ENCODE results near the gene FAM180A. TPM values are rescaled to one million over a fixed set of nuclear protein-coding genes. Genes with fewer than 3 reads are reported as not detected.

The FAM180A gene
- total and polyA plus RNA-seq, 2 of the 8 experiments (the other 6 are each of a cell fraction or from before 2014, with no cell fraction given) = not detected

DNA sequence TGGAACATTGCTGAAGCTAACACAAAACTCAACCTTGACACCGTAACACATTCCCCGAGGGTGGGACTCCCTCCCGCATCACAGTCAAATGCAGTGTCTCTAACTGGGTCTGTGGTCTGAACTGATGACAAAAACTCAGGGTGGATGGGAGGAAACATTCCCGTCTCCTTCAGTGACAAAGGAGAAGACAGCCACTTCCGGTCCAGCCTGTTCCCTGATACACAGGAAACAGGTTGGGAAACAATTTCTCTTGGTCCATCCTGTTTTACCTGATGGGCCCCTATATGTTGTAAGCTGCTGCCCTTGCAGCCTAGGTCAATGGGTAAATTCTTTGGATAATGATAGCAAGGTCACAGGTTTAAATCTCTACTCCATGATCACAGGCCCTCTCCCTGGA, 41.0 kb downstream of the FAM180A start:
- Histone ChIP-seq H2BK15ac (ENCODE audit: low read length) (no peak overlapping the region), H4K20me1 (replicated peaks in 1 of 2; ENCODE audit: control insufficient read depth in 1 of 2, insufficient read depth in 2 of 2, low read length in 2 of 2) (no peaks in the 10 kb centered on the region), H3K79me1 (ENCODE audit: low read depth, low read length) (0 out of 2 replicates have a peak, but pooled peaks cover 2% of the 10 kb centered on the region), H3K23me2 (ENCODE audit: low read depth, low read length) (no peaks in the 10 kb centered on the region), H3K56ac (replicated peaks; ENCODE audit: insufficient read length, low read depth, low read length) (no peak overlapping the region), H3K9me3 (ENCODE audit: insufficient read depth in 2 of 2, low read depth in 1 of 2, low read length in 1 of 2) (no peaks in the 10 kb centered on the region), H2AFZ (ENCODE audit: low read length) (no peak overlapping the region), H3K4me3 (ENCODE audit: extremely low read depth in 1 of 4, insufficient read depth in 2 of 4, low read depth in 3 of 4, low read length in 4 of 4) (no peak overlapping the region), H3K18ac (ENCODE audit: extremely low read depth, low read length) (no peak overlapping the region), H3K4me1 (replicated peaks in 1 of 4; ENCODE audit: control insufficient read depth in 3 of 4, insufficient read depth in 4 of 4, low read length in 3 of 4) (peaks cover 0 to 4% (median 0%) of the 10 kb centered on the region in 4 experiments; a peak in 1 of 7 replicates), H4K8ac (ENCODE audit: extremely low read depth, insufficient read depth, low read length) (no peak overlapping the region), H2BK5ac (ENCODE audit: low read depth, low read length) (no peak overlapping the region), H2BK120ac (replicated peaks; ENCODE audit: low read depth, low read length) (no peak overlapping the region), H3K79me2 (ENCODE audit: control insufficient read depth in 1 of 2, insufficient read depth in 2 of 2, low read length in 2 of 2) (no peaks in the 10 kb centered on the region), H3K27me3 (replicated peaks in 1 of 4; ENCODE audit: control insufficient read depth in 3 of 4, extremely low read depth in 1 of 4, insufficient read depth in 3 of 4, low read length in 3 of 4) (no peaks in the 10 kb centered on the region), H3K14ac (ENCODE audit: insufficient read length) (no peak overlapping the region), H3K4ac (replicated peaks; ENCODE audit: insufficient read length, low read depth, low read length) (no peak overlapping the region), H3K27ac (ENCODE audit: low read depth, low read length) (no peak overlapping the region), H4K91ac (replicated peaks; ENCODE audit: insufficient read length, low read length) (no peak overlapping the region), H2BK20ac (ENCODE audit: low read length) (no peak overlapping the region), H4K5ac (ENCODE audit: insufficient read length, low read depth, low read length) (no peak overlapping the region), H3K4me2 (ENCODE audit: insufficient read depth in 1 of 2, low read depth in 2 of 2, low read length in 2 of 2) (no peak overlapping the region), H3K36me3 (ENCODE audit: control insufficient read depth in 2 of 4, insufficient read depth in 4 of 4, low read length in 3 of 4) (no peaks in the 10 kb centered on the region), H3K23ac (ENCODE audit: insufficient read length) (no peak overlapping the region), H2BK12ac (ENCODE audit: low read depth, low read length) (no peak overlapping the region; the same call in 1 of the 2 replicates), H2AK5ac (ENCODE audit: low read depth, low read length) (no peak overlapping the region), H3K9ac (replicated peaks in 1 of 4; ENCODE audit: extremely low read depth in 1 of 4, low read depth in 3 of 4, low read length in 3 of 4) (no peak overlapping the region; a peak in 1 of 7 replicates)
- ChIA-PET CTCF (ENCODE audit: partially characterized antibody) (interaction anchor here (0.6 to 14.4 kb wide), 14 partner anchors 9 to 977 kb away, joined by 3 to 133 read pairs (median 6); partner anchors contain the start of genes SLC13A4 and STMP1), POLR2A (ENCODE audit: partially characterized antibody) (no interaction called here)
- WGBS, 2 experiments (ENCODE audit: extremely low coverage in 1 of 2, insufficient coverage in 1 of 2, insufficient read length in 1 of 2, insufficient replicate concordance in 2 of 2, low coverage in 1 of 2, low lambda C conversion rate in 2 of 2, missing lambda C conversion rate in 1 of 2) = 88% methylated on average over 5 of the region's 5 CpGs; no CpG with 5 or more reads in 1 of the 2 experiments
- DNase-seq (ENCODE audit: low read depth in 1 of 2, low spot score in 2 of 2) (no peak), FAIRE-seq (no peak)
- no peak for TF ChIP-seq CBX8 (IDR thresholded peaks at IDR 0.05; ENCODE audit: borderline replicate concordance, low read depth, low read length)
- TF ChIP-seq EP300 (IDR thresholded peaks at IDR 0.05; ENCODE audit: borderline replicate concordance in 1 of 2, low read depth in 2 of 2, low read length in 2 of 2) = no peak
- TF ChIP-seq ASH2L (IDR thresholded peaks at IDR 0.05; ENCODE audit: low read length) = no peak
- no peak for TF ChIP-seq SUZ12 (IDR thresholded peaks at IDR 0.05; ENCODE audit: low read length)
- TF ChIP-seq BRCA1 (IDR thresholded peaks at IDR 0.05; ENCODE audit: low read depth, low read length) = no peak
- no peak for TF ChIP-seq GTF2F1 (IDR thresholded peaks at IDR 0.05; ENCODE audit: borderline replicate concordance, low read depth, low read length)
- no peak for TF ChIP-seq MAFK (IDR thresholded peaks at IDR 0.05; ENCODE audit: low read depth, low read length)
- no peak for TF ChIP-seq SIRT6 (IDR thresholded peaks at IDR 0.05; ENCODE audit: low read length)
- no peak for TF ChIP-seq PHF8 (conservative IDR thresholded peaks at IDR 0.05; ENCODE audit: low read depth, low read length)
- no peak for TF ChIP-seq SAP30 (IDR thresholded peaks at IDR 0.05; ENCODE audit: insufficient read depth, insufficient replicate concordance, low read length)
- no peak for TF ChIP-seq TEAD4 (IDR thresholded peaks at IDR 0.05; ENCODE audit: low read depth, low read length)
- TF ChIP-seq KDM5A (IDR thresholded peaks at IDR 0.05; ENCODE audit: low read length) = no peak
- TF ChIP-seq KDM4A (IDR thresholded peaks at IDR 0.05; ENCODE audit: low read depth, low read length, severe bottlenecking) = no peak
- TF ChIP-seq CBX5 (IDR thresholded peaks at IDR 0.05; ENCODE audit: low read depth, low read length) = no peak
- TF ChIP-seq TAF1 (IDR thresholded peaks at IDR 0.05; ENCODE audit: low read depth, low read length) = no peak
